Measurements from ENCODE around the gene CHAT. TPM values are rescaled to one million over a fixed set of nuclear protein-coding genes. Genes with fewer than 3 reads are reported as not detected.

The CHAT gene
- polyA plus RNA-seq, 1 donor (not counting 4 experiments of a cell fraction or from before 2014, with no cell fraction given), result not detected

DNA sequence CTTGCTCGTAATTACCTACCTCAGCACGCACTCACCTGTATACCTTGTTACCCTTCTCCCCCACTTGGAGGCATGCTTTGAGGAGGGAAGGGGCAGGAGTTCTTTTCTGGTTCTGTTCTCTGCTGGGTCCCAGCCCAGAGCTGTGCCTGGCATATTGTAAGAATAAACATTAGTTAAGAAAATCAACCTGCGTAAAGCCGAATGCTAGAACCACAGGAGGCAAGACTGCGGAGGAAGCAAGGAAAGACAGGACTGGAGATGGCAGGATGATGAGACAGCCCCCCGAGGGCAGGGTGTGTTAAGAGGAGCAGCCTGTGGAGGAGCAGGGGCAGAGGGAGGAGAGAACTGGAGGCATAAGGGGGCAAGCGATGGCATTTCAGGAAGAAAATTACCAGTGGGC is 75.1 kb downstream of the CHAT start:
- H4K20me1 ChIP-seq (ENCODE audit: control insufficient read depth, extremely low read depth, insufficient read depth, low read length), result no peaks in the 10 kb centered on the region
- no peak overlapping the region for H2AFZ ChIP-seq (ENCODE audit: control insufficient read depth, low read length)
- DNase-seq (ENCODE audit: low read depth, low spot score) (no peak), FAIRE-seq (no peak)
- no peak overlapping the region for H3K4me3 ChIP-seq (ENCODE audit: control insufficient read depth in 2 of 3, extremely low read depth in 1 of 3, insufficient read depth in 2 of 3, low read depth in 1 of 3, low read length in 3 of 3)
- no peaks in the 10 kb centered on the region for H3K9me3 ChIP-seq (ENCODE audit: control insufficient read depth, low read depth, low read length)
- H3K4me2 ChIP-seq (ENCODE audit: control insufficient read depth, extremely low read depth, insufficient read depth, low read depth, low read length), result peak overlapping the region; percentile 12
- H3K9ac ChIP-seq (ENCODE audit: control insufficient read depth, extremely low read depth, insufficient read depth, low read length), result no peak overlapping the region
- H3K27ac ChIP-seq (ENCODE audit: control insufficient read depth, insufficient read depth, low read length), result no peak overlapping the region
- peaks cover 7% of the 10 kb centered on the region for H3K4me1 ChIP-seq (ENCODE audit: control insufficient read depth, extremely low read depth, insufficient read depth, low read length)
- H3K9me1 ChIP-seq (ENCODE audit: control insufficient read depth, extremely low read depth, insufficient read depth, low read length), result no peaks in the 10 kb centered on the region
- TF ChIP-seq EZH2 (IDR thresholded peaks at IDR 0.05; ENCODE audit: low read length), result peak; percentile 23
- TF ChIP-seq, protein P1, sequence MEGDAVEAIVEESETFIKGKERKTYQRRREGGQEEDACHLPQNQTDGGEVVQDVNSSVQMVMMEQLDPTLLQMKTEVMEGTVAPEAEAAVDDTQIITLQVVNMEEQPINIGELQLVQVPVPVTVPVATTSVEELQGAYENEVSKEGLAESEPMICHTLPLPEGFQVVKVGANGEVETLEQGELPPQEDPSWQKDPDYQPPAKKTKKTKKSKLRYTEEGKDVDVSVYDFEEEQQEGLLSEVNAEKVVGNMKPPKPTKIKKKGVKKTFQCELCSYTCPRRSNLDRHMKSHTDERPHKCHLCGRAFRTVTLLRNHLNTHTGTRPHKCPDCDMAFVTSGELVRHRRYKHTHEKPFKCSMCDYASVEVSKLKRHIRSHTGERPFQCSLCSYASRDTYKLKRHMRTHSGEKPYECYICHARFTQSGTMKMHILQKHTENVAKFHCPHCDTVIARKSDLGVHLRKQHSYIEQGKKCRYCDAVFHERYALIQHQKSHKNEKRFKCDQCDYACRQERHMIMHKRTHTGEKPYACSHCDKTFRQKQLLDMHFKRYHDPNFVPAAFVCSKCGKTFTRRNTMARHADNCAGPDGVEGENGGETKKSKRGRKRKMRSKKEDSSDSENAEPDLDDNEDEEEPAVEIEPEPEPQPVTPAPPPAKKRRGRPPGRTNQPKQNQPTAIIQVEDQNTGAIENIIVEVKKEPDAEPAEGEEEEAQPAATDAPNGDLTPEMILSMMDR (optimal IDR thresholded peaks at IDR 0.05 in 1 of 3, IDR thresholded peaks at IDR 0.05 in 1 of 3, conservative IDR thresholded peaks at IDR 0.05 in 1 of 3; ENCODE audit: extremely low read depth in 1 of 3, insufficient read depth in 2 of 3, low read length in 3 of 3), result no peak
- H3K79me2 ChIP-seq (ENCODE audit: control insufficient read depth, insufficient read depth, low read length), result no peaks in the 10 kb centered on the region
- H3K36me3 ChIP-seq (ENCODE audit: control insufficient read depth in 2 of 2, extremely low read depth in 1 of 2, insufficient read depth in 2 of 2, low read length in 2 of 2), result no peaks in the 10 kb centered on the region
- H3K27me3 ChIP-seq (ENCODE audit: control insufficient read depth, extremely low read depth, insufficient read depth, low read length), result peaks cover 43% of the 10 kb centered on the region
- dilution Hi-C loops (cut with MboI; ENCODE audit: extremely low pct_ligation_motif_present, low sequenced_read_pairs), result no loop called here

DNA sequence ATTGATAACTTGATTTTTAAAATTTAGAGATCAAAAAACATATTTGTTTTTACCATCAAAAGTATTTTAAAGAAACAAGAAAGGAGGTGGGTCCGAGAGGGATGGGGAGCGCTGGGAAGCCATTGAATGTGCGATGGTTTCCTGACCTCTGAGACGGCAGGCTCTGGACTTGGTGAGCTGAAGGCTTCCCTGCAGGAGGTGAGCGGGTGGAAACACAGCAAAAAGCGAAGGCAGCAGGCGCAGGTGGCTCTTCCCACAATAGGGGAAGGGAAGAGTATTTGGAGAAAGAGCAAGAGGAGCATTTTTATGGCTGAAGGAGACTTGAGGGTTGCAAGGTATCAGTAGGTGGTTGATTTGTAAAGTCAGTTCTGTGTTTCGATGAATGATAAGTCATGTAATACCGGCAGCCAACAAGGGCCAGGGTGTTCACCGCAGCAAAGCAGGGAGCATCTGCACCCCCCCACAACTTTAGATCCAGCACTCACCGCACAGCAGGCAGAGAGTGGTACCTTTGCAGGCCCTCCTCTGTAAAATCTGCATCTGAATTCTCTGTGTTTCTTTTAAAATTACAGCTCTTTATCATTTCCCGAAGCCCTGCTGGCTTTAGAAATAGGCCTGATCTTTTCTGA is 76.2 kb downstream of the CHAT start:
- FAIRE-seq (no peak), DNase-seq (ENCODE audit: low read depth, low spot score) (no peak)
- Histone ChIP-seq H3K36me3 (ENCODE audit: control insufficient read depth in 2 of 2, extremely low read depth in 1 of 2, insufficient read depth in 2 of 2, low read length in 2 of 2) (no peaks in the 10 kb centered on the region), H3K9ac (ENCODE audit: control insufficient read depth, extremely low read depth, insufficient read depth, low read length) (no peak overlapping the region), H3K27me3 (ENCODE audit: control insufficient read depth, extremely low read depth, insufficient read depth, low read length) (peaks cover 43% of the 10 kb centered on the region), H3K4me2 (ENCODE audit: control insufficient read depth, extremely low read depth, insufficient read depth, low read depth, low read length) (no peak overlapping the region), H3K27ac (ENCODE audit: control insufficient read depth, insufficient read depth, low read length) (no peak overlapping the region), H3K9me1 (ENCODE audit: control insufficient read depth, extremely low read depth, insufficient read depth, low read length) (no peaks in the 10 kb centered on the region), H3K79me2 (ENCODE audit: control insufficient read depth, insufficient read depth, low read length) (no peaks in the 10 kb centered on the region), H4K20me1 (ENCODE audit: control insufficient read depth, extremely low read depth, insufficient read depth, low read length) (no peaks in the 10 kb centered on the region), H3K9me3 (ENCODE audit: control insufficient read depth, low read depth, low read length) (no peaks in the 10 kb centered on the region), H2AFZ (ENCODE audit: control insufficient read depth, low read length) (no peak overlapping the region), H3K4me1 (ENCODE audit: control insufficient read depth, extremely low read depth, insufficient read depth, low read length) (peaks cover 7% of the 10 kb centered on the region), H3K4me3 (ENCODE audit: control insufficient read depth in 2 of 3, extremely low read depth in 1 of 3, insufficient read depth in 2 of 3, low read depth in 1 of 3, low read length in 3 of 3) (no peak overlapping the region)
- TF ChIP-seq, protein P1 (optimal IDR thresholded peaks at IDR 0.05 in 1 of 3, IDR thresholded peaks at IDR 0.05 in 1 of 3, conservative IDR thresholded peaks at IDR 0.05 in 1 of 3; ENCODE audit: extremely low read depth in 1 of 3, insufficient read depth in 2 of 3, low read length in 3 of 3), result no peak
- TF ChIP-seq EZH2 (IDR thresholded peaks at IDR 0.05; ENCODE audit: low read length), result no peak
- dilution Hi-C loops (cut with MboI; ENCODE audit: extremely low pct_ligation_motif_present, low sequenced_read_pairs), result no loop called here
